ENCODE results near the gene HNF4A.
"Not testable (repeated sequence)": the region's sequence is repeated elsewhere in the genome, so short reads cannot be mapped to it uniquely, and the experiment has no call there.

The HNF4A gene

GRCh38 chr20:44447827-44448419, 92.4 kb downstream of the HNF4A start:
- DNase-seq: no peak

- DNase-seq: no peak
Measured at GRCh38 chr20:44448753-44449546, 93.5 kb downstream of the HNF4A start.

GRCh38 chr20:44449864-44450263, 94.4 kb downstream of the HNF4A start:
- no peak for DNase-seq

GRCh38 chr20:44450281-44450889, 94.9 kb downstream of the HNF4A start:
- DNase-seq: no peak

GRCh38 chr20:44450903-44451450, 95.5 kb downstream of the HNF4A start:
- DNase-seq: no peak

GRCh38 chr20:44454306-44454963, 98.9 kb downstream of the HNF4A start:
- no peak for DNase-seq

GRCh38 chr20:44455126-44455525, 99.6 kb downstream of the HNF4A start:
- no peak for DNase-seq

- DNase-seq: no peak
Measured at GRCh38 chr20:44456611-44457010, 101.1 kb downstream of the HNF4A start.

GRCh38 chr20:44457016-44457415, 101.5 kb downstream of the HNF4A start:
- no peak for DNase-seq

GRCh38 chr20:44459271-44459670, 103.8 kb downstream of the HNF4A start:
- no peak for DNase-seq

GRCh38 chr20:44460795-44461141, 105.3 kb downstream of the HNF4A start:
- DNase-seq: no peak

GRCh38 chr20:44461142-44461802, 105.8 kb downstream of the HNF4A start:
- DNase-seq: no peak

- no peak for DNase-seq
Measured at GRCh38 chr20:44461803-44462174, 106.3 kb downstream of the HNF4A start.

GRCh38 chr20:44463466-44463865, 108.0 kb downstream of the HNF4A start:
- no peak for DNase-seq

- no peak for DNase-seq
Measured at GRCh38 chr20:44464514-44464913, 109.0 kb downstream of the HNF4A start.

- no peak for DNase-seq
Measured at GRCh38 chr20:44465001-44465560, 109.6 kb downstream of the HNF4A start.

- DNase-seq: no peak
Measured at GRCh38 chr20:44467289-44467883, 111.9 kb downstream of the HNF4A start.

GRCh38 chr20:44468044-44468782, 112.7 kb downstream of the HNF4A start:
- no peak for DNase-seq

GRCh38 chr20:44470327-44470726, 114.8 kb downstream of the HNF4A start:
- DNase-seq: no peak

GRCh38 chr20:44471481-44471882, 116.0 kb downstream of the HNF4A start:
- no peak for DNase-seq

GRCh38 chr20:44472283-44472682, 116.8 kb downstream of the HNF4A start:
- DNase-seq: not testable (repeated sequence)

GRCh38 chr20:44475372-44475693, 119.8 kb downstream of the HNF4A start:
- no peak for DNase-seq
